Panc1 (cell line): ENCODE measurements around the gene SMAGP. TPM values are rescaled to one million over a fixed set of nuclear protein-coding genes. Genes with fewer than 3 reads are reported as not detected.
A peak's percentile ranks its signal among the peaks of the same experiment; 100 is the strongest.

Experiments
- ATAC-seq: fragments of 200-7000 bp; cut with Tn5 transposase; 2 replicates; pipeline ENCODE4 v1.9.1; 2020; ENCODE audit warnings: mild to moderate bottlenecking, moderate library complexity
- BruUV-seq: library from RNA; stranded (reverse); fragments of 400-500 nt; replicated peaks from 2 replicates; lab custom pipeline; 2021; lab: Mats Ljungman, UMichigan
- CTCF ChIA-PET: fragments of 300-600 bp; sonication (Branson Sonifier 250); formaldehyde crosslinking; loops from one replicate; lab custom pipeline; 2022; ENCODE audit warnings: antibody characterized with exemption; lab: Charles Lee
- POLR2A ChIA-PET: fragments of 300-600 bp; sonication (Branson Sonifier 250); formaldehyde crosslinking; loops from one replicate; lab custom pipeline; 2022; ENCODE audit warnings: antibody characterized with exemption; lab: Charles Lee
- DNase-seq: peaks from one replicate; pipeline ENCODE4 v3.0.0-alpha.2; 2010; ENCODE audit warnings: low read depth, low spot score
- H3K27ac ChIP-seq: 2 replicates; pipeline ENCODE4 v1.5.1; 2011; ENCODE audit warnings: mild to moderate bottlenecking, low read length, inconsistent platforms
- H3K27me3 ChIP-seq: fragments of 200-500 bp; sonication (Bioruptor generic); 2 replicates; pipeline ENCODE4 v1.6.0; 2014; ENCODE audit warnings: low read length, inconsistent platforms; ENCODE audit not compliant: control insufficient read depth, insufficient read depth
- H3K36me3 ChIP-seq: fragments of 200-500 bp; sonication (Bioruptor generic); 2 replicates; pipeline ENCODE4 v1.5.1; 2014; ENCODE audit warnings: inconsistent platforms, mild to moderate bottlenecking, low read length, moderate library complexity; ENCODE audit not compliant: control insufficient read depth, insufficient read depth
- H3K4me1 ChIP-seq: 2 replicates; pipeline ENCODE4 v1.5.1; 2011; ENCODE audit warnings: inconsistent platforms, mild to moderate bottlenecking, low read length, moderate library complexity; ENCODE audit not compliant: control insufficient read depth, insufficient read depth
- H3K4me3 ChIP-seq, 2 experiments: 2 replicates each; pipeline ENCODE4 v1.5.1; 2011 to 2012; ENCODE audit warnings: low read depth in 2 of 2, low read length in 2 of 2, mild to moderate bottlenecking in 2 of 2, inconsistent platforms in 1 of 2, moderate library complexity in 1 of 2
- H3K9me3 ChIP-seq: fragments of 200-500 bp; sonication (Bioruptor generic); 2 replicates; pipeline ENCODE4 v1.5.1; 2014; ENCODE audit warnings: low read depth, mild to moderate bottlenecking, inconsistent platforms, low read length, moderate library complexity; ENCODE audit not compliant: control insufficient read depth, insufficient read depth
- POLR2AphosphoS5 ChIP-seq: IDR thresholded peaks from 2 replicates; pipeline ENCODE4 v1.6.1; 2012; ENCODE audit warnings: mild to moderate bottlenecking, low read depth, low read length, moderate library complexity
- SIN3A ChIP-seq: IDR thresholded peaks from 2 replicates; pipeline ENCODE4 v1.6.1; 2012; ENCODE audit warnings: low read depth, mild to moderate bottlenecking, low read length, moderate library complexity, borderline replicate concordance; ENCODE audit not compliant: insufficient read depth
- TCF7L2 ChIP-seq: IDR thresholded peaks from 2 replicates; pipeline ENCODE4 v1.6.1; 2011; ENCODE audit warnings: mild to moderate bottlenecking, low read depth, low read length, inconsistent platforms
- in situ Hi-C: cut with HindIII; loops from 2 replicates; pipeline ENCODE4 v1.10.0; 2016; ENCODE audit warnings: low sequenced_read_pairs, low pct_unique_long_range_greater_than_20kb
- intact Hi-C: fragments of 100-400 bp; cut with micrococcal nuclease; formaldehyde crosslinking; loops from one replicate; pipeline ENCODE4 v1.10.0; 2022; ENCODE audit not compliant: unreplicated experiment
- total RNA-seq: library from RNA; stranded (reverse); gene quantifications from one replicate; pipeline ENCODE4 v1.2.1, GENCODE V29; 2021; ENCODE audit not compliant: unreplicated experiment
- TF ChIP-seq, protein P1 (sequence below): fragments of 450-650 bp; IDR thresholded peaks from 2 replicates; pipeline ENCODE4 v1.5.1; 2017; ENCODE audit warnings: mild to moderate bottlenecking
- TF ChIP-seq, protein P2 (sequence below), 2 experiments: IDR thresholded peaks; 2 replicates each; pipeline ENCODE4 v1.6.1; 2011 to 2012; ENCODE audit warnings: low read depth in 2 of 2, control low read depth in 1 of 2, low read length in 1 of 2, mild to moderate bottlenecking in 1 of 2, moderate library complexity in 1 of 2; ENCODE audit not compliant: insufficient read depth in 1 of 2

Gene SMAGP
- total RNA-seq, 1 experiment from 2014 or later: 2.4 TPM

DNA sequence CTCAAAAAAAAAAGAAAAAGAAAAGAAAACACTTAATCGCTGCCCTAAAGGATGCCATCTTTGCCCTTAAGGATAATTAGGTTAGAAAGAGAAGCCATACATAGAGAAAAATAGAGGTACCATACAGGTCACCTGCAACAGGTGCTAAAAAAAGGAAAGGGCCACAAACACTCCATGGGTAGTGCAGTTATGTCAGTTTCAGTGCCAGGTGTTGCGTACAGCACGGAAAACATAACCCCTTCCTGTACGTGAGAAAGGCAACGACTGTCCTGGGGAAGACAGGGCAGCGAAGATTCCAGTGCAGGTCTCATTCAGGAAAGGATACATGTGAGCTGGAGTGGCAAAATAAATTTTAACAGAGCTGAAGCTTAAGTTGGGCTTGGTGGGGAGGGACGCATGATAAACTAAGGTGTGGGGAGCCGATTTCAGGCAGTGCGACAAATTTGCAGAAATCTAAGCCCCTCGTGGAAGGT, 32.1 kb downstream of the SMAGP start:
- CTCF ChIA-PET: no interaction called here
- no TSS peak for BruUV-seq
- intact Hi-C loops (no loop called here), in situ Hi-C loops (no loop called here)
- peak; percentile 27; the same call in 1 of the 2 replicates for ATAC-seq
- H3K4me3 ChIP-seq: peak overlapping the region; percentile 96 to 98
- POLR2A ChIA-PET: interaction anchor here (0.5 to 0.8 kb wide), 3 partner anchors 13 to 253 kb away, joined by 4 to 8 read pairs (median 4); no protein-coding TSS in a partner anchor
- no peak for DNase-seq
- no peaks in the 10 kb centered on the region for H3K9me3 ChIP-seq
- H3K27me3 ChIP-seq: no peaks in the 10 kb centered on the region
- H3K4me1 ChIP-seq: peaks cover 14% of the 10 kb centered on the region
- TF ChIP-seq TCF7L2: no peak
- TF ChIP-seq SIN3A: no peak
- TF ChIP-seq, protein P1, sequence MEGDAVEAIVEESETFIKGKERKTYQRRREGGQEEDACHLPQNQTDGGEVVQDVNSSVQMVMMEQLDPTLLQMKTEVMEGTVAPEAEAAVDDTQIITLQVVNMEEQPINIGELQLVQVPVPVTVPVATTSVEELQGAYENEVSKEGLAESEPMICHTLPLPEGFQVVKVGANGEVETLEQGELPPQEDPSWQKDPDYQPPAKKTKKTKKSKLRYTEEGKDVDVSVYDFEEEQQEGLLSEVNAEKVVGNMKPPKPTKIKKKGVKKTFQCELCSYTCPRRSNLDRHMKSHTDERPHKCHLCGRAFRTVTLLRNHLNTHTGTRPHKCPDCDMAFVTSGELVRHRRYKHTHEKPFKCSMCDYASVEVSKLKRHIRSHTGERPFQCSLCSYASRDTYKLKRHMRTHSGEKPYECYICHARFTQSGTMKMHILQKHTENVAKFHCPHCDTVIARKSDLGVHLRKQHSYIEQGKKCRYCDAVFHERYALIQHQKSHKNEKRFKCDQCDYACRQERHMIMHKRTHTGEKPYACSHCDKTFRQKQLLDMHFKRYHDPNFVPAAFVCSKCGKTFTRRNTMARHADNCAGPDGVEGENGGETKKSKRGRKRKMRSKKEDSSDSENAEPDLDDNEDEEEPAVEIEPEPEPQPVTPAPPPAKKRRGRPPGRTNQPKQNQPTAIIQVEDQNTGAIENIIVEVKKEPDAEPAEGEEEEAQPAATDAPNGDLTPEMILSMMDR: no peak
- TF ChIP-seq, protein P2, sequence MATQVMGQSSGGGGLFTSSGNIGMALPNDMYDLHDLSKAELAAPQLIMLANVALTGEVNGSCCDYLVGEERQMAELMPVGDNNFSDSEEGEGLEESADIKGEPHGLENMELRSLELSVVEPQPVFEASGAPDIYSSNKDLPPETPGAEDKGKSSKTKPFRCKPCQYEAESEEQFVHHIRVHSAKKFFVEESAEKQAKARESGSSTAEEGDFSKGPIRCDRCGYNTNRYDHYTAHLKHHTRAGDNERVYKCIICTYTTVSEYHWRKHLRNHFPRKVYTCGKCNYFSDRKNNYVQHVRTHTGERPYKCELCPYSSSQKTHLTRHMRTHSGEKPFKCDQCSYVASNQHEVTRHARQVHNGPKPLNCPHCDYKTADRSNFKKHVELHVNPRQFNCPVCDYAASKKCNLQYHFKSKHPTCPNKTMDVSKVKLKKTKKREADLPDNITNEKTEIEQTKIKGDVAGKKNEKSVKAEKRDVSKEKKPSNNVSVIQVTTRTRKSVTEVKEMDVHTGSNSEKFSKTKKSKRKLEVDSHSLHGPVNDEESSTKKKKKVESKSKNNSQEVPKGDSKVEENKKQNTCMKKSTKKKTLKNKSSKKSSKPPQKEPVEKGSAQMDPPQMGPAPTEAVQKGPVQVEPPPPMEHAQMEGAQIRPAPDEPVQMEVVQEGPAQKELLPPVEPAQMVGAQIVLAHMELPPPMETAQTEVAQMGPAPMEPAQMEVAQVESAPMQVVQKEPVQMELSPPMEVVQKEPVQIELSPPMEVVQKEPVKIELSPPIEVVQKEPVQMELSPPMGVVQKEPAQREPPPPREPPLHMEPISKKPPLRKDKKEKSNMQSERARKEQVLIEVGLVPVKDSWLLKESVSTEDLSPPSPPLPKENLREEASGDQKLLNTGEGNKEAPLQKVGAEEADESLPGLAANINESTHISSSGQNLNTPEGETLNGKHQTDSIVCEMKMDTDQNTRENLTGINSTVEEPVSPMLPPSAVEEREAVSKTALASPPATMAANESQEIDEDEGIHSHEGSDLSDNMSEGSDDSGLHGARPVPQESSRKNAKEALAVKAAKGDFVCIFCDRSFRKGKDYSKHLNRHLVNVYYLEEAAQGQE (IDR thresholded peaks at IDR 0.05; ENCODE audit: insufficient read depth in 1 of 2, low read depth in 2 of 2, low read length in 1 of 2): no peak
- no peak for TF ChIP-seq POLR2AphosphoS5
- peaks cover 23% of the 10 kb centered on the region for H3K36me3 ChIP-seq
- peak overlapping the region; percentile 95 for H3K27ac ChIP-seq

DNA sequence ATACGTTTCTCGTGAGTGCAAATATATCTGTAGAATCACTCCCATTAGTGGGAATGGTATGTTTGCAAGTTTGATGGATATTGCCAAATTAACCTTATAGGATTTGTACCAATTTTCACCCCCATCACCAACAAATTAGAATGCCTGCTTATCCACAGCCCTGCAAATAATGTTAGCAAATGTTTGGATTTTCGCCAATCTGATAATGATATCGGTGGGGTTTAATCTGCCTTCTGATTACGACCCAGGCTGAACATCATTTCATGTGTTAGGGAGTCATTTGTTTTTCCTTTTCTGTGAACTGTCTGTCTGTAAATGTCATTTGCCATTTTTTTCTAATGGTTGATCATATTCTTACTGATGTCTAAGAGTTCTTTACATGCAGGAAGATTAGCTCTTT, 35.7 kb downstream of the SMAGP start:
- Histone ChIP-seq H3K9me3 (no peaks in the 10 kb centered on the region), H3K36me3 (no peaks in the 10 kb centered on the region; the same call in 1 of the 2 replicates), H3K4me3 (no peak overlapping the region), H3K4me1 (peaks cover 4% of the 10 kb centered on the region; the same call in 1 of the 2 replicates), H3K27ac (no peak overlapping the region), H3K27me3 (no peaks in the 10 kb centered on the region)
- no TSS peak for BruUV-seq
- CTCF ChIA-PET: no interaction called here
- DNase-seq (no peak), ATAC-seq (no peak)
- POLR2A ChIA-PET: no interaction called here
- in situ Hi-C loops: no loop called here
- TF ChIP-seq, protein P2 (IDR thresholded peaks at IDR 0.05; ENCODE audit: insufficient read depth in 1 of 2, low read depth in 2 of 2, low read length in 1 of 2): no peak
- TF ChIP-seq, protein P1: no peak
- TF ChIP-seq POLR2AphosphoS5: no peak
- TF ChIP-seq SIN3A: no peak
- no peak for TF ChIP-seq TCF7L2
- intact Hi-C loops: no loop called here
